Pancreas (tissue), 10 donors: ENCODE results near the gene NFIA. TPM values are rescaled to one million over a fixed set of nuclear protein-coding genes. Genes with fewer than 3 reads are reported as not detected.

Experiments used
- ATAC-seq, 4 donors: fragments of 200-7000 bp; cut with Tn5 transposase; one replicate each; pipeline versions ENCODE4 v1.8.0 to v1.9.1; 2020; ENCODE audit warnings: mild to moderate bottlenecking in 4 of 4, moderate library complexity in 4 of 4
- DNase-seq, 6 donors: peaks; one replicate each; pipeline ENCODE4 v3.0.0-alpha.2; 2020
- FAIRE-seq: peaks from 2 replicates; lab custom pipeline; 2012; peaks lifted over from hg19 to GRCh38; lab: Jason Lieb, UNC
- H3K27ac ChIP-seq, 4 donors: fragments of 200-600 bp; sonication (generic); 1 replicate in 3 of 4; 2 replicates in 1 of 4; pipeline versions ENCODE4 v1.5.0 to v1.8.0; 2020
- H3K27me3 ChIP-seq, 4 donors: fragments of 200-600 bp; one replicate each; pipeline ENCODE4 v1.8.0; 2021
- H3K36me3 ChIP-seq, 3 donors: fragments of 200-600 bp; sonication (generic) in 1 of 3; one replicate each; pipeline versions ENCODE4 v1.5.0 to v1.8.0; 2020 to 2021
- H3K4me1 ChIP-seq, 3 donors: fragments of 200-600 bp; one replicate each; pipeline ENCODE4 v1.8.0; 2021
- H3K4me3 ChIP-seq, 4 donors: fragments of 200-600 bp; sonication (generic) in 2 of 4; one replicate each; pipeline versions ENCODE4 v1.5.0 to v1.8.0; 2020 to 2021
- H3K9me3 ChIP-seq, 4 donors: fragments of 200-600 bp; one replicate each; pipeline ENCODE4 v1.8.0; 2021
- WGBS, 2 donors: extraction: QIAGEN DNeasy Blood & Tissue Kit; methylation state at CpG; one replicate each; pipeline ENCODE4 v1.1.7; 2013; 5-methylcytosine and 5-hydroxymethylcytosine counted together
- intact Hi-C, 3 donors: fragments of 100-400 bp; cut with DNase I; formaldehyde crosslinking; loops; one replicate each; pipeline versions ENCODE4 v1.11.1 to v1.14.2; 2022
- polyA plus RNA-seq, 2 donors: library from polyadenylated mRNA; stranded (reverse); fragments of 200-250 nt; gene quantifications; one replicate each; pipeline ENCODE4 v1.2.3, GENCODE V29; 2013
- total RNA-seq, 6 donors: library from RNA; stranded (reverse); fragmentation: NEBNext Ultra II Directional in 4 of 6; extraction: Animal tissue kit (Norgen Biotek cat#: 25700) in 4 of 6; gene quantifications; one replicate each; pipeline versions ENCODE4 v1.2.1 to v1.2.4, GENCODE V29; 2021 to 2023
- TF ChIP-seq, protein P1 (sequence below), 4 donors: fragments of 200-600 bp; sonication (generic) in 3 of 4; IDR thresholded peaks; one replicate each; pipeline versions ENCODE4 v1.5.0 to v1.8.0; 2021; ENCODE audit warnings: antibody characterized with exemption in 4 of 4
- donor health status: healthy with polysubstance abuse.
- donor health status: DM: no; HTN: no; CAD: no; lungs with moderate emphysema.
- donor health status: DM: no; HTN: no; CAD: no.
- donor health status: control.
- donor health status: control.
- donor health status: Bipolar disorder and iron deficiency.
- donor health status: DM: yes; HTN: yes; CAD: no.
- donor health status: DM: no; HTN: no; CAD: no.
- donor health status: DM: no; HTN: no; CAD: no.
- donor health status: DM: yes; HTN: yes; CAD: no.

The NFIA gene
- total and polyA plus RNA-seq, 8 donors, result 4.9 to 48.1 (median 30.2) TPM

- H3K36me3 ChIP-seq, result no peaks in the 10 kb centered on the region
- H3K27me3 ChIP-seq, result no peaks in the 10 kb centered on the region
- no peak for FAIRE-seq
- DNase-seq, result no peak
- no peak for ATAC-seq
- H3K4me3 ChIP-seq, result no peak overlapping the region
- no peak overlapping the region for H3K27ac ChIP-seq
- no peaks in the 10 kb centered on the region for H3K4me1 ChIP-seq
- H3K9me3 ChIP-seq, result no peaks in the 10 kb centered on the region
- WGBS, 2 donors, result 59 to 61% methylated on average over 6 of the region's 6 CpGs
- intact Hi-C loops, result no loop called here
- TF ChIP-seq, protein P1, sequence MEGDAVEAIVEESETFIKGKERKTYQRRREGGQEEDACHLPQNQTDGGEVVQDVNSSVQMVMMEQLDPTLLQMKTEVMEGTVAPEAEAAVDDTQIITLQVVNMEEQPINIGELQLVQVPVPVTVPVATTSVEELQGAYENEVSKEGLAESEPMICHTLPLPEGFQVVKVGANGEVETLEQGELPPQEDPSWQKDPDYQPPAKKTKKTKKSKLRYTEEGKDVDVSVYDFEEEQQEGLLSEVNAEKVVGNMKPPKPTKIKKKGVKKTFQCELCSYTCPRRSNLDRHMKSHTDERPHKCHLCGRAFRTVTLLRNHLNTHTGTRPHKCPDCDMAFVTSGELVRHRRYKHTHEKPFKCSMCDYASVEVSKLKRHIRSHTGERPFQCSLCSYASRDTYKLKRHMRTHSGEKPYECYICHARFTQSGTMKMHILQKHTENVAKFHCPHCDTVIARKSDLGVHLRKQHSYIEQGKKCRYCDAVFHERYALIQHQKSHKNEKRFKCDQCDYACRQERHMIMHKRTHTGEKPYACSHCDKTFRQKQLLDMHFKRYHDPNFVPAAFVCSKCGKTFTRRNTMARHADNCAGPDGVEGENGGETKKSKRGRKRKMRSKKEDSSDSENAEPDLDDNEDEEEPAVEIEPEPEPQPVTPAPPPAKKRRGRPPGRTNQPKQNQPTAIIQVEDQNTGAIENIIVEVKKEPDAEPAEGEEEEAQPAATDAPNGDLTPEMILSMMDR (IDR thresholded peaks at IDR 0.05), result no peak
Measured at GRCh38 chr1:61487801-61488200, 405.4 kb downstream of the NFIA start.

DNA sequence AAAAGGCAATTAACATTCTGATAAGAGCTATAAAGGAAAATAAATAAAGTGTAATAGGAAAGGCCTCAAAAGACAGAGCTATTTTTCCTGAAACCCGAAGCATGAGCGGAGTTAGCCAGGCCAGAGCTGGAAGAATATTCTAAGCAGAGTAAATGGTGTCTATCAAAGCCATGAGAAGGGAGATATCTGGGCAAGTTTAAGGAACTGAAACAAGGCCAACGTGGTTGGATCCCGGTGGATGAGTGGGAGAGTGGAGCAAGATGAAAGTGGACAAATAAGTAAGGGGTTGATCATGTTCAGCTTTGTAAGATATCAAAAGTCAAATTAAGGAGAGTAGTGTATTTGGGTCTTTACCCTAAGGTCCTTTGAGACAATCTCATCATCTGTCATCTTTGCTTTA, 408.6 kb downstream of the NFIA start:
- ATAC-seq (no peak), DNase-seq (no peak), FAIRE-seq (no peak)
- Histone ChIP-seq H3K4me3 (no peak overlapping the region), H3K36me3 (no peaks in the 10 kb centered on the region), H3K27ac (no peak overlapping the region), H3K27me3 (no peaks in the 10 kb centered on the region), H3K9me3 (no peaks in the 10 kb centered on the region), H3K4me1 (no peaks in the 10 kb centered on the region)
- intact Hi-C loops, result no loop called here
- TF ChIP-seq, protein P1 (IDR thresholded peaks at IDR 0.05), result no peak
- 66 to 82% methylated on average over 4 of the region's 4 CpGs for WGBS, 2 donors

DNA sequence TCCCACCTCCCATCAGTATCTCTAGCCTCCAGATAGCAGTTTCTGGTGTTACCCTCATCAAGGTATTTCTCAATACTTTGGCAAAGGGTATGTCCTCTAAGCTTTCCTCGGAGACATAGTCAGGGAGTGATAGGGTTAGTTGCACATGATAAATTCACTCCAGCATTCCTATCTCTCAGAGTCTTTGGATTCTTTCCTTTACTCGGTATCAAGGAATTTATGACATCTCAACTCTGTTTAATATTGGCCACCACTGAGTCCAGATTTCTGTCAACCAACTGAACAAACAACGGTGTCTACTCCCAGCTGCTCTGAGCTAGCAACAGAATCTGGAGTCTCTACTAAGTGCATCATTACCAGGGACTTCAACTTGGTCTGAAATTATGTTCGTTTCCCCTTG, 409.1 kb downstream of the NFIA start:
- peak; percentile 43 for FAIRE-seq
- no peak overlapping the region for H3K27ac ChIP-seq
- WGBS, 2 donors, result 19 to 35% methylated on average over 4 of the region's 4 CpGs
- DNase-seq, result no peak
- ATAC-seq, result peak in 3 of 4 donors; percentile 31 to 55 (median 32)
- H3K4me1 ChIP-seq, result no peaks in the 10 kb centered on the region
- TF ChIP-seq, protein P1 (IDR thresholded peaks at IDR 0.05), result no peak
- intact Hi-C loops, result no loop called here
- no peaks in the 10 kb centered on the region for H3K9me3 ChIP-seq
- no peak overlapping the region for H3K4me3 ChIP-seq
- H3K36me3 ChIP-seq, result no peaks in the 10 kb centered on the region
- H3K27me3 ChIP-seq, result no peaks in the 10 kb centered on the region

DNA sequence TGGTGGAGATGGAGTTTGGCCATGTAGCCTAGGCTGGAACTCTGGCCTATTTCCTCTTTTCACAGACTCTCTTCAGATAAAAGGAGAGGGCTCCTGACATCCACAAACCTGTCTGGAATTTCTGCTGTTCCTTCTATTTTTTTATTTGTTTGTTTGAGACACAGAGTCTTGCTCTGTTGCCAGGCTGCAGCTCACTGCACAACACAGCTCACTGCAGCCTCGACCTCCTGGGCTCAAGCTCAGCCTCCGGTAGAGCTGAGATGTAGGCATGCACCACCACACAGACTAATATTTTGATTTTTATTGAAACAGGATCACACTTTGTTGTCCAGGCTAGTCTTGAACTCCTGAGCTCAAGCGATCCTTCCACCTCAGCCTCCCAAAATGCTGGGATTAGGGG, 411.6 kb downstream of the NFIA start:
- FAIRE-seq (no peak), DNase-seq (no peak), ATAC-seq (no peak)
- Histone ChIP-seq H3K36me3 (no peaks in the 10 kb centered on the region), H3K27ac (no peak overlapping the region), H3K4me3 (no peak overlapping the region), H3K27me3 (no peaks in the 10 kb centered on the region), H3K4me1 (no peaks in the 10 kb centered on the region), H3K9me3 (no peaks in the 10 kb centered on the region)
- WGBS, 2 donors, result 78 to 79% methylated on average over 3 of the region's 3 CpGs
- intact Hi-C loops, result no loop called here
- TF ChIP-seq, protein P1 (IDR thresholded peaks at IDR 0.05), result no peak

DNA sequence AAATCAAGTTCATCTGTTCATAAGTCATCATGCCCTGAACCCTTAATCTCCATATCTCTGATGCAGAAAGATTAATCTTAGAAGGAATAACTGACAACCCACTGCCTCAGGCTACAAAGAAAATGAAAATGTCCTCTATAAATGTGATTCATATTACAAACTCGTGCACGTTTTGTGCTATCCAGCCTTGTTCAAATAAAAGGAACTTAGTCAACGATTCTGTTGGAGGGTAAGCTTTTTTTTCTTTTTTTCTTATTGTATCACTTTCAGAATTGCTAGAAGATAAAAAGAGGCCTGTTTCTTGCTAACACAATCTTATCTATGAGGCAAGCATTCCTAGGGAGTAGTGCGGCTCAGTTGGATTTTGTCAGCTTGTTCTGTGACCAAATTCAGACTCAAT, 414.1 kb downstream of the NFIA start:
- intact Hi-C loops, result no loop called here
- Histone ChIP-seq H3K27ac (no peak overlapping the region), H3K9me3 (no peaks in the 10 kb centered on the region), H3K4me3 (no peak overlapping the region), H3K36me3 (no peaks in the 10 kb centered on the region), H3K4me1 (no peaks in the 10 kb centered on the region), H3K27me3 (no peaks in the 10 kb centered on the region)
- FAIRE-seq (no peak), DNase-seq (no peak), ATAC-seq (peak in 1 of 4 donors; percentile 30)
- TF ChIP-seq, protein P1 (IDR thresholded peaks at IDR 0.05), result no peak
- 43 to 46% methylated on average over 4 of the region's 4 CpGs for WGBS, 2 donors
